GM23338 (cell line): ENCODE measurements around the gene SLC39A8.

Experiments
- ETS1 ChIP-seq: IDR thresholded peaks from 2 replicates; pipeline ENCODE4 v1.6.1; 2016; ENCODE audit warnings: antibody characterized with exemption
- EZH2phosphoT487 ChIP-seq: fragments of 200-600 bp; sonication (generic); IDR thresholded peaks from one replicate; pipeline ENCODE4 v1.8.1; 2018; ENCODE audit warnings: antibody characterized with exemption; ENCODE audit not compliant: unreplicated experiment
- NANOG ChIP-seq: IDR thresholded peaks from 2 replicates; pipeline ENCODE4 v1.6.1; 2016; ENCODE audit warnings: antibody characterized with exemption, borderline replicate concordance
- POLR2AphosphoS5 ChIP-seq: IDR thresholded peaks from 2 replicates; pipeline ENCODE4 v1.6.1; 2016; ENCODE audit warnings: antibody characterized with exemption, low read depth
- TF ChIP-seq, protein P1 (sequence below), 2 experiments: fragments of 200-600 bp in 1 of 2; sonication (generic) in 1 of 2; conservative IDR thresholded peaks; 2 replicates each; pipeline versions ENCODE4 v1.5.1 to v1.6.1; 2016 to 2017; ENCODE audit warnings: antibody characterized with exemption in 2 of 2, low read depth in 2 of 2, mild to moderate bottlenecking in 2 of 2, moderate library complexity in 1 of 2

DNA sequence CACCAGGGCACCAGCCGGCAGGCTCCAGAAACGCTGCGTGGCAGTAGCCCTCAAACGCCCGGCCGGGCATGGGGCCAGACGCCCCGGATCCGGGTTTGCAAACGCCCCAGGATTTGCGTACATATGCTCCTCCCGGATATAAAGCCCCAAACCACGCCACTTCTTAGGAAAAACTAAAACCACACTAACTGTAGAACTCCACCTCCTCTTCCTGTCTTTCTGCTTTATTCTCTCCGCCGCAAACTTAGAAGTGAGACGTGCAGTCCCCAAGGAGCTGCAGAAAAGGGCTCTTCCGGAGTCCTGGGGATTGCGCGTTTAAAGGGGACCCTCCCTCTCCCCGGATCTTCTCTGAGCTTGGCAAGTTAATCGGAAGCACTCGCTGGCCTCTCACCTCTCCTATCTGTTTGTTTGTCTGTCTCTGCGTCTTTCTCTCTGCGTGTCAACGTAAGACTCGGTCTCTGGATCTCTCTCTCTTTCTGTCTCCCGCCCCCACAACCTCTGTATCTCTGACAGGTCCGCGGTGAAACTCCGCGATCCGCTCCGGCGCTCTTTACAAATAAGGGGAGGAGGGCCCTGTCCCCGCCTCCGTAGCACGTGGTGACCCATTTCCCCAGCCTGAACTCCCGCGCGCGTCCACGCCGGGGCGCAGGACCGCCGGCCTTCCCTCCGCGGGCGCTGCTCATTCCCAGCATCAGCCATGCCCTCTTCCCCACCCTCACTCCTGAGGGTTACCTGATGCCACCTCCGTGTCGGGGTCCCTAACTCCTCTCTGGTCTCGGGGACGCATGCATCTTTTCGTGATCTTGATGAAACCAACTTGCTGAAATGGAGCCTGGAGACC lies at the start of gene SLC39A8:
- TF ChIP-seq, protein P1, sequence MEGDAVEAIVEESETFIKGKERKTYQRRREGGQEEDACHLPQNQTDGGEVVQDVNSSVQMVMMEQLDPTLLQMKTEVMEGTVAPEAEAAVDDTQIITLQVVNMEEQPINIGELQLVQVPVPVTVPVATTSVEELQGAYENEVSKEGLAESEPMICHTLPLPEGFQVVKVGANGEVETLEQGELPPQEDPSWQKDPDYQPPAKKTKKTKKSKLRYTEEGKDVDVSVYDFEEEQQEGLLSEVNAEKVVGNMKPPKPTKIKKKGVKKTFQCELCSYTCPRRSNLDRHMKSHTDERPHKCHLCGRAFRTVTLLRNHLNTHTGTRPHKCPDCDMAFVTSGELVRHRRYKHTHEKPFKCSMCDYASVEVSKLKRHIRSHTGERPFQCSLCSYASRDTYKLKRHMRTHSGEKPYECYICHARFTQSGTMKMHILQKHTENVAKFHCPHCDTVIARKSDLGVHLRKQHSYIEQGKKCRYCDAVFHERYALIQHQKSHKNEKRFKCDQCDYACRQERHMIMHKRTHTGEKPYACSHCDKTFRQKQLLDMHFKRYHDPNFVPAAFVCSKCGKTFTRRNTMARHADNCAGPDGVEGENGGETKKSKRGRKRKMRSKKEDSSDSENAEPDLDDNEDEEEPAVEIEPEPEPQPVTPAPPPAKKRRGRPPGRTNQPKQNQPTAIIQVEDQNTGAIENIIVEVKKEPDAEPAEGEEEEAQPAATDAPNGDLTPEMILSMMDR (conservative IDR thresholded peaks at IDR 0.05; ENCODE audit: low read depth in 2 of 2) = peak; percentile 59 to 78
- TF ChIP-seq EZH2phosphoT487 = no peak
- peak; percentile 67; the same call in 1 of the 2 replicates for TF ChIP-seq POLR2AphosphoS5
- TF ChIP-seq NANOG = no peak
- TF ChIP-seq ETS1 = 0 out of 2 replicates have a peak, but pooled peaks have one; percentile 51
